ENCODE data around the gene PRDX6.
"Not testable (repeated sequence)": the region's sequence is repeated elsewhere in the genome, so short reads cannot be mapped to it uniquely, and the experiment has no call there.

Gene PRDX6

DNA sequence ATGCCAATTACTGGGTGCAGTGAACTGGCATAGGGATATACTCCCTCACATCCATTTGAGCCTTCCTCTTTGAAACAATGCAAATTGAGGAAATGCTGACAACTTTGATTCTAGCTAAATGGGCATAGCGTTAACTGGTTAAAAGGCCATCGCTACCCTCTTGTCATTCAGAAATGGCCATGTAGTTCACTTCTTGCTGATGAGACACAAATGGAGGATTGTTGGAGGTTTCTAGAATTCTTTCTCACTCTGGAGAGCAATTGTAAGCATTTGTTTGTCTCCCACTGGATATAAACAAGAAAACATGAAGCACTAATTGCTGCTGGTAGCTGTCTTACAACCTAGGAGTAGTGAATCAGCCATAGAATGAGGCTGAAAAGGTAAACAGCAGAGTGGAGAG is 14.4 kb downstream of the PRDX6 start:
- FAIRE-seq = no peak
- no peak for DNase-seq (ENCODE audit: extremely low spot score, insufficient read length, low read depth)

DNA sequence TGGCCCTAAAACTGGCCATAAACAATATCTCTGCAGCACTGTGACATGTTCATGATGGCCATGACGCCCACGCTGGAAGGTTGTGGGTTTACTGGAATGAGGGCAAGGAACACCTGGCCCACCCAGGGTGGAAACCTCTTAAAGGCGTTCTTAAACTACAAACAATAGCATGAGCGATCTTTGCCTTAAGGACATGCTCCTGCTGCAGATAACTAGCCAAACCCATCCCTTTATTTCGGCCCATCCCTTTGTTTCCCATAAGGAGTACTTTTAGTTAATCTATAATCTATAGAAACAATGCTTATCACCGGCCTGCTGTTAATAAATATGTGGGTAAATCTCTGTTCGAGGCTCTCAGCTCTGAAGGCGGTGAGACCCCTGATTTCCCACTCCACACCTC is 16.0 kb downstream of the PRDX6 start:
- DNase-seq (ENCODE audit: extremely low spot score, insufficient read length, low read depth); FAIRE-seq: not testable (repeated sequence)

DNA sequence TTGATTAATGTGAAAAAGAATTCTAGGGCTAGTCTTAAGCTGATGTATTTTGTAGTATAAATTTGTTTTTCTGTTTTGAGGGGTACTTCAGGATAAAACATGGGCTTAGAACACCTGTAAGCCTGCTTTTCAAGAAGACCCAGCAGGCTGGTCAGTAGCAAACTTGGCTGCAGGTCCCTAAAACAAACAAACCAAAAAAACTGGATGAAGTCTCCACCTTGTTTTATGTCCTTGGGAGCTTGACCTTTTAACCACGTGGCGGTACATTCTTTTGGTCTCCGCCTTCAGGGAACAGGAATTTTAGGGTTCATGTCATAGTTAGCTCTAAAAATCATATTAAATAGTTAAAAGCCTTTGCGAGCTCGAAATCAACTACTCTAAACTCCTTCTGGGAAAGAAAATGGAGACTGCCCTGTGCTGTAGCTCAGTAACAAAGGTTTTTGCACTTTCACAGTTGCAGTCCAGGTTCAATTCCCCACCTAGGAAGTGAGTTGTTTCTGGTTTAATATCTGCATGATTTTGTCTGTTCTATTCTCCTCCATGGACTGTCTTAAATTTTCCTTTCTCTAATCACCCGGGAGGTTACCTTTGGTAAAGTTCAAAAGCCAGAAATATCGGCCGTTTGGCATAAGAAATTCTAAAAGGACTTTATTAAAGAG is 18.6 kb downstream of the PRDX6 start:
- FAIRE-seq = no peak
- no peak for DNase-seq (ENCODE audit: extremely low spot score, insufficient read length, low read depth)

DNA sequence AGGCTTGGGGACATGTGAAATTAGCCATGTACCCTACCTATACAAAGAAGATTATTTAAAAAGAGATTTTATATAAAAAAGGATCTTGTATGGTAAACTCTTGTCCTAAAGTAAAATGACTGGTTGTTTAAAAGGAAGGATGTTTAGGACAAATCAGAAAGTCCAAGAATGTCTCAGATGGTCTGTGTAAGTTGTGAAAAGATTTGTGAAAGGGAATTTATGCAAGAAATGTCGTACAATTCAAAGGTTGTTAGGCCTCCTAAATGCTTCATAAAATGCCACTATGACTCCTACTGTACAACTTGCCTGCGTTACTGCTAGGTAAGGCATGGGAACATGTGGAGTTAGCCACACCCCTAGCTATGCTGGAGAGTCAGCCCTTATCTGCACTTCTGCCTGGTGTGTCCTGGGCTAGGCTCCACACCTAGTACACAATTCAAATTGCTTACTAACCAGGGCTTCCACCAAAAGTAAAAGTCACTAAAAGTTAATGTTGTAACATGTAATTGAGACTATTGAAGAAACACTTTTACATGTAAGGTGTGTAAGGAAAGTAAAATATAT is 19.7 kb downstream of the PRDX6 start:
- DNase-seq (ENCODE audit: extremely low spot score, insufficient read length, low read depth) (no peak), FAIRE-seq (no peak)

DNA sequence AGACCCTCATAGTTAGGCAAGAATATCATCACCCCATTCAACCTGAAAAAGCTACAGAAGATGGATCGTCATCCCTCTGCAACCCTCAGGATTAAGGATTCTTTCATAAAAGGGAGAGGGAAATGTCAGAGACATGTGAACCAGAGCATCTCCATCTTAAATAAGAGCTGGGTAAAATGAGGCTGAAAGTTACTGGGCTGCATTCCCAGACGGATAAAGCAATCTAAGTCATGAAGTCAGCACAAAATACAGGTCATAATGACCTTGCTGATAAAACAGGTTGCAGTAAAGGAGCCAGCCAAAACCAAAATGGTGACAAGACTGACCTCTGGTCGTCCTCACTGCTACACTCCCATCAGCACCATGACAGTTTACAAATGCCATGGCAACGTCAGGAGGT is 22.6 kb downstream of the PRDX6 start:
- FAIRE-seq (no peak), DNase-seq (ENCODE audit: extremely low spot score, insufficient read length, low read depth) (no peak)

DNA sequence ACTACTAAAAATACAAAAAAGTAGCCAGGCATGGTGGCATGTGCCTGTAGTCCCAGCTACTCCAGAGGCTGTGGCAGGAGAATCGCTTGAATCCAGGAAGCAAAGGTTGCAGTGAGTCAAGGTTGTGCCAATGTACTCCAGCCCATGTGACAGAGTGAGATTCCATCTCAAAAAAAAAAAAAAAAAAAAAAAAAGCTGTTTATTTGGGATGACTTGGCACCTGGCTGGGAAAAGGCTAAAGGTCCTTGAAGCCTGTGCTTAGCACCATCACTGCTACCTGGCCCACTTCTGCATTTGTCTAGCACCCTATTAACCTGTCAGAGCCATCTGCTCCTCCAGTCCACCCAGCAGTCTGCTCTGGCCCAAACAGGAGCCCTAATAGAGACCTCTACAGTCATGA is 25.0 kb downstream of the PRDX6 start:
- FAIRE-seq (no peak), DNase-seq (ENCODE audit: extremely low spot score, insufficient read length, low read depth) (no peak)

DNA sequence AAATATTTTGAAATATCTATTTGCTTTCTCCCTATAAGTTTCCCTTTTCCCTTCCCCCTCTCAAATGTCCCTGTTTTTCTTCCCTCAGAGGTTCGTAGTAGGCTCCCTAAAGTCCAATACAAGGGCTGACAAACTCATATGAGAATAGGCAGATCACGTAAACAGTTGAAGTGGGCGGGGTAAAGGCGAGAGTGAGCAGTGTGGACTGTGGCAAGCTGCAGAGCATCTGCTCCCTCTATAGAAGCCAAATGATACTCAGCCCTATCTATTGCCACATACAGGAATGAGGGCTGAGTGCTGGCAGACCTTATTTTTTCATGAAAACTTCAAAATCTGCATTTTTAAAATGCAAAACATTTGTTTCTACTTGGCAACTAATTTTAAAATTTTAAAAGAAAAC is 26.3 kb downstream of the PRDX6 start:
- no peak for DNase-seq (ENCODE audit: extremely low spot score, insufficient read length, low read depth)
- FAIRE-seq = no peak

DNA sequence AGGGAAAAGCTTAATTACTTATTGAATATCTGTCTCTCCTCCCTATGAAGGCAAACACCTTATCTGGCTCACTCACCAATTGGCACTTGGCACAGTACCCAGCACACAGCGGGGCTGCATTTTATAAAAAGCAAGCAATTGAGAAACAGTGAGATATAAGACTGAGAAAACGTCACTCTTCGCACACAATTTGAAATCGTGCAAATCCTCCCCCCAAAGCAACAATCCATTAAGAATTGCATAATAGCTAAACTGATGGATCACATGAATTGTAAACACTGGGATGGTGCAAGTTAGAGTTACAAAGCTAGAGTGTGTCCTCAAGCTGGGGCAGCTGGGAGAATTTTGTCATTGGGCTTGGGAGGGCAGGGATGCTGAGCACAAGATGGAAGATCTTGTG is 27.1 kb downstream of the PRDX6 start:
- DNase-seq (ENCODE audit: extremely low spot score, insufficient read length, low read depth) = no peak

DNA sequence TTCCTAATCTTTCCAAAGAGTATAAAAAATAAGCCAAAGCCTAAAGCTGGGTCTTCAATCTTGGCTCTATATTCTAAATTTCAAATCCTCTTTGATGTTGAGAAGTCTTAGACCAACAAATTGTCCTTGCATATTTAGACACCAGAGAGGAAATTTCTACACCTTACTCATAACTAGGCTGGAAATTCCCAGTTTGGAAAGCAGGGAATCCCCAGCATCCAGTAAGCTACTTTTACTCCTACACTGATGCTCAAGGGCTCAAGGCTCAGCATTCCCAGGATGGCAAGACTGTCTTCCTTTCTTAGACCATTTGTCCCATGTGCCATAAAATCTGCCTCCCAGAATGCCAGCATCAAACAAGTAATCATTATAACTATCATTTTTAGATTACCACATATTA is 28.3 kb downstream of the PRDX6 start:
- DNase-seq (ENCODE audit: extremely low spot score, insufficient read length, low read depth) = no peak

More for the DNA sequence above, 27.1 kb downstream of the PRDX6 start:
- no peak for FAIRE-seq

DNA sequence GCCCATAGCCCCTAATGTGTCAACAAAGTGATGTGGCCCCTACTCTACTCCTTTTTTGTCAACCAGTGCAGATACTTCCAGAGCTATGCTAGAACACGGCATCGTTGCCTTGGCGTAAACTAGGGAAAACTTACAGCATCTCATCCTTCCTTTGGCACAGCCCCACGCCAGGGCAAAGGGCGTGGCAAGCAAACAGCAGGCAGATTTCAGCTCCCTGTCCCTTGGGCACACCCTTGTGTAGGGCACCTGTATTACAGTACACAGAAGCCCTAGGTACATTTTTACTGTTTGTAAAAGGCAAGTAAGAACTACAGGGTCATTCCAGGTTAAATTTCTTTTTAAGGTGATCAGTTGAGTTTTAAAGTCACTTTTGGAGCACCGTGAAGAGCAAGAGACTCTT is 29.3 kb downstream of the PRDX6 start:
- FAIRE-seq = no peak
- no peak for DNase-seq (ENCODE audit: extremely low spot score, insufficient read length, low read depth)

More for the DNA sequence above, 28.3 kb downstream of the PRDX6 start:
- FAIRE-seq = no peak

DNA sequence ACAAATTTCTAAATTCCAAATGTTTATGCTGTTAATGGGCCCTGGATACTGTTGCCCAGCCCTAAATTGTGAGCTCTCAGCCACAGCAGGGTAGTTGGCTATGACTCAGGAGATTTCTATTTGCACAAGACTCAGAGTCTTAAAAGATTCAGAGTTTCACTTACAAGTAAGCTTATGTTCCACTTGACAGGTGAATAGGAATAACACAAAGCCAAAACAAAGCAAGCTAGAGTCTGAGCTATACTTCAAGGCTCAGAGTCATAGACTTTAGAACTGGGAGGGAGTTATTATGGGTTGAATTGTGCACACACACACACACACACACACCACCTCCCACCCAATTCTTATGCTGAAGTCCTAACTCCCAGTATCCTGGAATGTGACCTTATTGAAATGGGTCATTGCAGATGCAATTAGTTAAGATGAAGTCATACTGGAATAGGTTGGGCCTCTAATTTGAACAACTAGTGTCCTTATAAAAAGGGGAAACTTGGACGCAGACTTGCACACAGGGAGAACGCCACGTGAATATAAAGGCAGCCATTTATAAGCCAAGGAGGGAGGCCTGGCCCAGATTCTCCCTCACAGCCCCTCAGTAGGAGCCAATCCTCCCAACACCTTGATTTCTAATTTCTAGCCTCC is 30.2 kb downstream of the PRDX6 start:
- no peak for DNase-seq (ENCODE audit: extremely low spot score, insufficient read length, low read depth)

DNA sequence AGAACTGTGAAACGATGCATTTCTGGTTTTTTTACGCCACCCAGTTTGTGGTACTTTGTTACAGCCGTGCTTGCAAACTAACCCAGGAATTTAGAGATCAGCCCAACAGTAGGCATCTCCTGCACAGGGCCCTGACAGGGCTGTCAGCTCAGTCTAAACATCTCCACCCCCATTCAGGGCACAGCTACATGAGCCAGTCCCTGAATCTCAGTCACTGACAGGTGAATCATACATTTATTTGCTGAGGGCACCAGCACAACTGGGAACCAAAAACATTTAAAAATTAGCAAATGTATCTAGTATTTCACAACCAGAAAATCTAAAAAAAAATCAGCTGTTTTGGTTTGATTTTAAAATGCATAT is 30.7 kb downstream of the PRDX6 start:
- DNase-seq (ENCODE audit: extremely low spot score, insufficient read length, low read depth) (no peak), FAIRE-seq (no peak)

More for the DNA sequence above, 30.2 kb downstream of the PRDX6 start:
- FAIRE-seq = no peak

DNA sequence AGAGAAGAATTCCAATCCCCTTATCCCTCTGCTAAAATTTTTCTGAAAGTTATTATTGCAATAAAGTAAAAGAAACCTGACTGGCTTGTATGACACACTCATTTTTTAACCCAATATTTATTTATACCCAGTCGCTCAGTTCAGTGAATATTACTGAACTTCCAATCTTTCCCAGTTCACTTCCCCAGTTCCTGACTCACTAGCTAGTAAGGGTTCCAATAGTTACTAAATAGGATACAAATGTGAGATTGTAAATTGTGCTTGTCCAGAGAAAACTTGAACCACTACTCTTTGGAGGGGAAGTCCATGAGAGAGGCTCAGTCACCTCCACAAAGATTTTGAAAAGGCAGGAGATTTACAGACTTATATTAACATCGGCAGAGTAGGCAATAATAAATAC is 31.4 kb downstream of the PRDX6 start:
- no peak for FAIRE-seq
- no peak for DNase-seq (ENCODE audit: extremely low spot score, insufficient read length, low read depth)

DNA sequence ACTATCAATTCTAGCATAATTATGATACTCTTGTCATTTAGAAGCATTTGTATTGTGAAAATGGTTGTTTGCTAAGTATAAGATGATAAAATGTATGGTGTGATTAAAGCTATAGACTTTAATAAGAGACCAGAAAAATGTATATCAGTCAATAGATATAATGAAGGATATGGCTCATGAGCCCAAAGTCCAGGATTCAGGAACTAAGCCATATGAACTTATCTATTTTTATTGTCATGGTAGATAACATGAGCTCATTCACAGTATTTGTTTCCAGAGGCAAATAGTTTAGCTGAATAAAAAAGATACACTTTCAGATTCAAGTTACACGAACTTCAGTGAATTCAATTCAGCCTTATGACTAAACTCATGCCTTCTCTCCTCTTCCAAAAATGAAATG is 32.7 kb downstream of the PRDX6 start:
- no peak for FAIRE-seq
- no peak for DNase-seq (ENCODE audit: extremely low spot score, insufficient read length, low read depth)

DNA sequence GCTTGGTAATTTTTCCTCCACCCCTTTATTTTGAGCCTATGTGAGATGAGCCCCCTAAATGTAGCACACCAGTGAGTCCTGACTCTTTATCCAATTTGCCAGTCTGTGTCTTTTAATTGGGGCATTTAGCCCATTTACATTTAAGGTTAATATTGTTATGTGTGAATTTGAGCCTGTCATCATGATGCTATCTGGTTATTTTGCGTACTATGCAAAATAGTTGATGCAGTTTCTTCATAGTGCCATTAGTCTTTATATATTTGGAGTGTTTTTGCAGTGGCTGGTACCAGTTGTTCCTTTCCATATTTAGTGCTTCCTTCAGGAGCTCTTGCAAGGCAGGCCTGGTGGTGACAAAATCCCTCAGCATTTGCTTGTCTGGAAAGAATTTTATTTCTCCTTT is 37.4 kb downstream of the PRDX6 start:
- DNase-seq (ENCODE audit: extremely low spot score, insufficient read length, low read depth); FAIRE-seq: not testable (repeated sequence)

DNA sequence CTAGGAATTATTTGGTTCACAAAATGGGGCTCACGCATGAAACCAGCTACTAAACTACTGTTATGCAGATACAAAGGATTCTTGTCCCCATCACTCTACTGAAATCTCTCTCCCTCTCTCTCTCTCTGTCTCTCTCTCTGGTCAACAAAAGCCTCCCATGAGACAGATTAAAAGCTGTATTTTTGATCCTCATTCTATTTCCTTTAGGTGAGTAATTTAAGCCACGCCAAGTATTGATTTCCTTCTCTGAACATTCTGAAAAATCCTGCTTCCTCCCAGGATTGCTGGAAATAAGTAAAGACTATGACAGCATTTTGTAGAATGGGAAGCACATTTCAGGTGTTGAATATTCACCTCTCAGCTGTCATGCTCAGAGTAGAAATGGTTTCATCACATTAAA is 43.7 kb downstream of the PRDX6 start:
- FAIRE-seq (no peak), DNase-seq (ENCODE audit: extremely low spot score, insufficient read length, low read depth) (no peak)

DNA sequence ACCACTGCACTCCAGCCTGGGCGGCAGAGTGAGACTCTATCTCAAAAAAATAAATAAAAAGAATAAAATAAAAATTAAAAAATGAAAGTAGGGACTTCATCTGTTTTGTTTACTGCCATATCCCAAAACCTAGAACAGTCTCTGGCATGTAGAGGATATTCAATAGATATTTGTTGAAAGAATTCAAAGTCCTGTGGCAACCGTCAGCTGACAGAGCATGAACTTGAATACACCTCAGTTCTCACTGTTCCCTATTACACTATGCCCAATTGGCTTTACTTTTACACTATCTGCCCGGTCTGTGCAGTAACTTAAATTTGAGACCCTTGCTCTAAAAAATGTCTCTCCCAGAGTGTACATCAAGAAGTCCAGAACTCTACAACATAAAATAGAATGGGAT is 46.2 kb downstream of the PRDX6 start:
- FAIRE-seq = no peak

DNA sequence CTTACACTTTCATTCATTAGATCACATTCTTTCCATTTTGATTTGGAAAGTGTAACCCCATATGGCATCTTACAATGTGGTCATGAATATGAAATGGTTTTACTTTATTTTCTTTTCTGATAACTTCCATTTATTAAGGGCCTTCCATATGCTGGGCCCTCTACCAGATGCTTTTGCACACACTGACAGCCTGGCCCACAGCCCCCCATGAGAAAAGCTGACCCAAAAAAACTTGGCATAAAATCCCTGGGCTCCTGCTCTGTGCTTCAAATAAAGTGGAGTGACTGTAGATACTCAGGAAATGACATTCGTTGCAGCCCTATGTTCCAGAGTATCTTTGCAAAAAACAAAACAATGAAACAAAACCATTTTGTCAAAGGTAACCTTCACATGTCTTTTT is 48.8 kb downstream of the PRDX6 start:
- no peak for FAIRE-seq
- no peak for DNase-seq (ENCODE audit: extremely low spot score, insufficient read length, low read depth)

More for the DNA sequence above, 46.2 kb downstream of the PRDX6 start:
- no peak for DNase-seq (ENCODE audit: extremely low spot score, insufficient read length, low read depth)

DNA sequence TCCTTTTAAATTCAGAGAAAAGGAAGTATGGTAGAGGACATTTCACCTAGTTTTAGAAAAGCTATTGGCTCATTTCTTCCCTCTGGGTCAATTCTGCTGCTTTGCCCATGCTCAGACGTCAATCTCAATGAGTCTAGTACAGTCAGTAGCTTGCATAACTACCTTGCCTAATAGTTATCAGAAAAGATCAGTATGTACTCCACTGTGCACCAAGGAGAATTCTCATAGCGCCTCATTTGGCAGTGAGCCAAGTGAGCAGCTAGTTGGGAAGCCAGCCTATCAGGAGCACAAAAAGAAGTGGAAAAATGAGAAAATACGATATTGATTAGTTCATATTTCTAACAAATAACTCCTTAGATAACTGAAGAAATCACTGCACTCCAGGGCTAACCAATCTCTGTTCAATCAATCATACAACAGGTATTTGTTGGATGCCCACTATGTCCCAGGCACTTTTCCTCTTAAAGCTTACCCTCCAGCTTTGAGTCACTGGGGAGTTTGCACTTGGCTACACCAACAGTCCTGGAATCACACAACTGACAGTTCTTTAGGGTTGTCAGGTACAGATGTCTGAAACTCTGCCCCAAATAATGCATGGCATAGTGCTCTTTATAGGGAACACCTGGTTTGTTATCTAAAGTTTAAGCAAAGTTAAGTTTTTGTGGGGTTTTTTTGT is 50.2 kb downstream of the PRDX6 start:
- FAIRE-seq (no peak), DNase-seq (ENCODE audit: extremely low spot score, insufficient read length, low read depth) (no peak)

DNA sequence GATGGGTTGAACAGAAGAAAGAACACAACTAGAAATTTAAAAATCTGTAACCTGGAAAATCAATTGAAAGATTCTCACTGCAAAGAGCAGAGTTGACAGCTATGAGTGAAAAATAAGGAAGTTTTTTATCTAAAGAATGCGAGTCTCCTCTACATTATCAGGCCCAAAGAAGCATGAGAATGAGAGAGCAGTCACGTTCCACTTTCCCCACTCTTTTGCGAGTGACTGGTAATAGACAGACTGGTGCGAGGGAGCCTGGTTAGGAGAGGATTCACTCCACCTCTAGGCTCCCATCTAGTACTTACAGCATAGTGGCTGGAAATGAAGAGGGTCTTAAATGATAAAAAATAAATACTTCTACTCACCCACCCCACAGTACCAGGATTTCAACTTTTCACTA is 52.0 kb downstream of the PRDX6 start:
- no peak for DNase-seq (ENCODE audit: extremely low spot score, insufficient read length, low read depth)
- FAIRE-seq = no peak
